ENCODE measurements around the gene PPDPF.

GRCh38 chr20:63557481-63557891 lies 36.9 kb downstream of the PPDPF start:
- TF ChIP-seq EZH2 (IDR thresholded peaks at IDR 0.05) (no peak), POLR2AphosphoS5 (IDR thresholded peaks at IDR 0.05; ENCODE audit: borderline replicate concordance, low read depth, low read length) (no peak), FOXP2 (optimal IDR thresholded peaks at IDR 0.05; ENCODE audit: control extremely low read depth, extremely low read length, insufficient read depth) (no peak)

Measured in SK-N-MC (cell line).